Motor neuron (in vitro differentiated cells): ENCODE data around the gene APOLD1. TPM values are rescaled to one million over a fixed set of nuclear protein-coding genes. Genes with fewer than 3 reads are reported as not detected.
"Not testable (repeated sequence)": the region's sequence is repeated elsewhere in the genome, so short reads cannot be mapped to it uniquely, and the experiment has no call there.

Source experiments
- ATAC-seq, 8 experiments: fragments of 200-7000 bp; cut with Tn5 transposase; replicated peaks in 6 of 8; 2 replicates each; pipeline ENCODE4 v1.8.0; 2021; ENCODE audit warnings: mild to moderate bottlenecking in 8 of 8, moderate library complexity in 8 of 8
- H3K27ac ChIP-seq, 2 donors: fragments of 250-450 bp; sonication (Bioruptor Pico); 2 replicates each; pipeline ENCODE4 v1.9.0; 2021; ENCODE audit warnings: antibody characterized with exemption in 2 of 2, mild to moderate bottlenecking in 2 of 2, moderate library complexity in 1 of 2
- H3K4me1 ChIP-seq, 2 donors: fragments of 250-450 bp; sonication (Bioruptor Pico); replicated peaks in 1 of 2; 2 replicates each; pipeline ENCODE4 v1.6.1; 2021; ENCODE audit warnings: antibody characterized with exemption in 2 of 2, mild to moderate bottlenecking in 2 of 2, moderate library complexity in 1 of 2
- H3K4me3 ChIP-seq, 5 donors: fragments of 250-450 bp; sonication (Bioruptor Pico); 2 replicates each; pipeline ENCODE4 v1.9.0; 2021; ENCODE audit warnings: antibody characterized with exemption in 5 of 5, mild to moderate bottlenecking in 5 of 5, moderate library complexity in 4 of 5
- WGBS, 10 experiments: fragments of 450-650 bp; shearing (Covaris generic); methylation state at CpG; one replicate each; pipeline ENCODE4 v1.0.0; 2022; 5-methylcytosine and 5-hydroxymethylcytosine counted together
- in situ Hi-C, 9 experiments: fragments of 400-800 bp; cut with MboI; loops; one replicate each; pipeline ENCODE4 v1.15.0; 2021; ENCODE audit warnings: low sequenced_read_pairs in 9 of 9, low pct_unique_long_range_greater_than_20kb in 2 of 9; ENCODE audit not compliant: unreplicated experiment in 9 of 9
- total RNA-seq, 8 experiments: library from RNA; unstranded; fragments of 300-600 nt; gene quantifications; 2 replicates each; pipeline versions ENCODE4 v1.2.3 to v1.2.4, GENCODE V29; 2022

The APOLD1 gene
- total RNA-seq, 8 experiments from 2014 or later: 2.0 to 29.5 (median 4.2) TPM

DNA sequence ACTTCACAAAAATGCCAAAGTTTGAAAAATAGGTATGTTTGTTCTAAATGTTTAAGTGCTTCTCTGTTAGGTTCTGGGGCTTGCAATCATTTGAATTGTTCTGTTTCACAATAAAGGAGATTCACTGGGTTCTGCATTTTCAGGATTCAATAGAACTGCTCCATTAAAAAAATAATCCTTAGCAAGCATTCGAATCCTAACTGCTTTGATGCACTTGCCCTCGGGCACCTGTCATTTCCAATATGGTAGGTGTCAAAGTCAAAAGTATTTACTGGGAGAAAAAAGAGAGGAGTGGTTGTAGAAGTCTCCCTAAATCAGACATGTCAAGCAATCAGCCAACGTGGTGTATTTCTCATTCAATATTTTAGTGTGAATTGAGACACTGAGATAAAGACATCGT is 5.5 kb downstream of the APOLD1 start:
- ATAC-seq: no peak
- no peak overlapping the region for H3K4me3 ChIP-seq
- in situ Hi-C loops: no loop called here
- WGBS, 10 experiments: 42 to 74% (median 69%) methylated on average over 2 to 4 of the region's 4 CpGs; no CpG with 5 or more reads in 1 of the 10 experiments
- no peak overlapping the region for H3K27ac ChIP-seq
- H3K4me1 ChIP-seq: peaks cover 33 to 34% of the 10 kb centered on the region in 2 donors

DNA sequence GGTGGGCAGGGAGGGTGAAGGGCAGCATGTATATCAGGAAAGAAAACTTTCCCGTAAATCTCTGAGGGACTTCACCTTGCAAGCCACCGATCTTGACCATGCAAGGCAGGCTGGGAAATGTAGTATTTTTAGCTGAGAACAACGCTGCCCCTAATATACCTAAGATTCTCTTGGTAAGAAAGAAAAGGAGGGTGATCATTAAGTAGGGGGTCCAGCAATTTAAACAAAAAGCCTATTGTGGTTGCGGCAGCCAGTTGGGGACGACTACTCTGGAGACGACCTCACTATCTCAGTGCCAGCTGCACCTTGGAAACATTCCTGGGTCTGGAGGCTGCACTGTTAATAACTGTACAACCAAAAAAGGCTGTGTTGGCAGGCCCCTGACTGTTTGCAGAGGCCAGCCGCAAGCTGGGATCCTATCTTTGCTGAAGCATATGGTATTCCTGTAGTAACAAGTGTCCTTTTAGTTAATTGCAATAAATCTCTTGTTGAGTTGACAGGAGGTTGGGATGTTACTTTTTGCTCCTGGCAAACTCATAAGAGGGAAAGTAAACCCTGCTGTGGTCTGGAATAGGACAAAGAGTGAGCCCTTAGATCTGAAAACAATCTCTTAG is 6.4 kb downstream of the APOLD1 start:
- Histone ChIP-seq H3K4me1 (peaks cover 28 to 29% of the 10 kb centered on the region in 2 donors), H3K27ac (no peak overlapping the region), H3K4me3 (peak overlapping the region in 1 of 5 donors; percentile 10)
- ATAC-seq: peak in 5 of 8 experiments; percentile 77 to 89 (median 82)
- 0 to 31% (median 12%) methylated on average over 1 to 6 of the region's 7 CpGs; no CpG with 5 or more reads in 1 of the 10 experiments for WGBS, 10 experiments
- in situ Hi-C loops: no loop called here

DNA sequence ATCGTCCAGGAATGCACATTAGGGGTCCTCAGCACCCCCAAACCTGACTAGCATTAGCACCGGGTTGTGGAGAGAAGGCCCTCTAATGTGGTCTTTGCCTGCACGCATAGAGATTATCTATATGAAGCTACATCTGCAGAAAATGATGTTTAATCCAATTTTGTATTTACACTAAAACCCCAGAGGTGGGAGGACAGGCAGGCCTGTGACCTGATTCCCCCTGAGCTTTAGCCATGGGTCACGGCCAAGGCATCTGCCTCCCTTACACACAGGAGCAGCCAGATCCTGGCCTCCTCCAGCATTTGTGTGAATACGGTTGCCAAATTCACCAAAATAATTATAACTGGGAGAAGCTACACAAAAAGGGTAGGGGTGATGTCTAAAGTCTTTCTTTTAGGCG is 7.0 kb downstream of the APOLD1 start:
- peaks cover 24 to 26% of the 10 kb centered on the region in 2 donors for H3K4me1 ChIP-seq
- WGBS, 10 experiments: 47 to 100% (median 62%) methylated on average over 1 to 4 of the region's 6 CpGs; no CpG with 5 or more reads in 2 of the 10 experiments
- peak in 4 of 8 experiments; percentile 5 to 15 (median 10) for ATAC-seq
- in situ Hi-C loops: no loop called here
- no peak overlapping the region for H3K27ac ChIP-seq
- no peak overlapping the region for H3K4me3 ChIP-seq

DNA sequence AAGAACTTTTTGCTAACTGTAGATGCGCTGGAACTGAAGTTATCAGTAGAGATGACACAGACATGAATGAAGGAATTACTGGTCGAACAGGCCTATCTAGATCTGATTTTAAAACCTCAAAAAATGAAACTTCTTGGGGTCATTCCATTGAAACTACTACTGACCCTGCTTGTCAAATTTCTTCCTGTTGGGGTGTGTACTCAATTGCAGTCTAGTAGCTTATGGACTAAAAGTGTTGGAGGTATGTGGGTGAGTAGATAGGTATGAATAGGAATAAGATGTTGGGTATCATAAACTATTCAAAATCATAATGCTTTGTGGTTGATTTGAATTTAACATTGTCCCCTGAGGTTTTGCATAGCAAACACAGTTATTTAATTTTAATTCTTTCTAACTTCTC is 9.2 kb downstream of the APOLD1 start:
- H3K27ac ChIP-seq: no peak overlapping the region
- H3K4me3 ChIP-seq: no peak overlapping the region
- in situ Hi-C loops: no loop called here
- peaks cover 16 to 26% of the 10 kb centered on the region in 2 donors for H3K4me1 ChIP-seq
- no peak for ATAC-seq
- 88 to 100% (median 90%) methylated on average over 2 of the region's 2 CpGs; no CpG with 5 or more reads in 5 of the 10 experiments for WGBS, 10 experiments

DNA sequence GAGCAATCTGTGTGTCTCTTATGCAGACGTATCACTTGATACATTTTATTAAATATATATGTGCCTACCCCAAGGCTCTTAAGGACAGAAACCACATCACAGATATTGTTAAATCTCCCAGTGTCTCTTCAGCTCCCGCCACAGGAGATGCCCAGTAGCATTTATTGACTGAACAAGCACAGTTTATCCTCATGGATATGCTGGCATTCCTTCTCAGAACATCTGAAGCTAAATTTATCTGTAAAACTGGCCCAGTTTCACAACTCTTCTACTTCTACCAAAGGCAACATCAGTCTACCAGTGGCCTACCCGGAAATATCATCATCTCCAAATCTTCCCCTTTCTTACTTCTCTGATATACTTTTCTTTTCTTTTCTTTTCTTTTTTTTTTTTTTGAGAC is 10.7 kb downstream of the APOLD1 start:
- H3K4me3 ChIP-seq: no peak overlapping the region
- in situ Hi-C loops: no loop called here
- 32 to 100% (median 67%) methylated on average over 1 to 3 of the region's 3 CpGs for whole genome bisulfite sequencing, 10 experiments
- no peak overlapping the region for H3K27ac ChIP-seq
- peaks cover 12 to 22% of the 10 kb centered on the region in 2 donors for H3K4me1 ChIP-seq
- ATAC-seq: no peak

DNA sequence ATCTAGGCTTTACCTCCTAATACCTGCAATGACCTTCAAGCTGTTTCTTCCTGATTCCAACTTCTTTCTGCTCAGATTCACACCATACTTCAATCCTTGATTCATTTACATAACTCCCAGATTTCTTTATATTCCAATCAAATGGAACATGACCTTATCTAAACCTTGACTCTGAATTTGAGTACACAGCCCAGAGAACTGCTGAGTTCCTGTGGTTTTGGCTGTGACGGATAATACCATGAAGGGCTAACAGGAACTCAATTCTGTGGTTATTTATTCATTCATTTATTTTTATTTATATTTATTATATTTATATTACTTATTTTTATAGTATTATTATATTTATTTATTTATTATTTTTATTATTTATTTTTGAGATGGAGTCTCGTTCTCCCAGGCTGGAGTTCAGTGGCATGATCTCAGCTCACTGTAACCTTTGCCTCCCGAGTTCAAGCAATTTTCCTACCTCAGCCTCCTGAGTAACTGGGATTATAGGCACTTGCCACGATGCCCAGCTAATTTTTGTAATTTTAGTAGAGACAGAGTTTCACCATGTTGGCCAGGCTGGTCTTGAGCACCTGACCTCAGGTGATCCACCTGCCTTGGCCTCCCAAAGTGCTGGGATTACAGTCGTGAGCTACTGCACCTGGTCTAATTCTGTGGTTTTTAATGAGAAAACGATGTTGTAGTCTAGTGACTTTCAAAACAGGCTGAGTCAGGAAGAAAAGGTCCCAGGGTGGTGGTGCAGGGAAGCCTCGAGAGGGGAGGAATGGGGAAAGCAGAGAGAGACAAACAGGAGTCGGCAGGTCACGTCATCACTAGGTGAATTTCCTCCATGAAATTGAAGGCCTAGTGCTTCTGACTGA is 11.7 kb downstream of the APOLD1 start:
- WGBS, 10 experiments: 60 to 100% (median 85%) methylated on average over 1 to 9 of the region's 9 CpGs
- ATAC-seq: no peak
- Histone ChIP-seq H3K27ac (no peak overlapping the region), H3K4me3 (no peak overlapping the region), H3K4me1 (peaks cover 4 to 13% of the 10 kb centered on the region in 2 donors)
- in situ Hi-C loops: no loop called here

DNA sequence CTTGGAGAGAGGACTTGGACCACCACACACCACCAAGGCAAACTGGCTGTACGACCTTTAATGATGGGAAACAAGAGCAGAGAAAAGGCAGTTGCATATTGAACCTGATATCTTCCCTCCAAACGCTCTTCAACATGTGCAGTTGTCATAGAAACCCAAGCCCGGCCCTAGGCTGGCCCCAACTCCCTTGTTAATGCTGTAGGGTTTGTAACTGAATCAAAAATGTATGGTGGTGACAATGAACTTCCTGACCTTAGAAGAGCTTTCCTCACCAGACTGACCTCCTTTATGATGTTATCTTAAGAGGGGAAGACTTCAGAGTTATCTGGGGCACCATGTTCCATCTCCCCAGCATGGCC is 12.3 kb downstream of the APOLD1 start:
- Histone ChIP-seq H3K4me1 (peaks cover 0 to 9% of the 10 kb centered on the region in 2 donors), H3K4me3 (no peak overlapping the region), H3K27ac (no peak overlapping the region)
- in situ Hi-C loops: no loop called here
- peak in 1 of 8 experiments; percentile 29 for ATAC-seq
- 51 to 83% (median 80%) methylated on average over 1 to 3 of the region's 3 CpGs; no CpG with 5 or more reads in 3 of the 10 experiments for WGBS, 10 experiments

DNA sequence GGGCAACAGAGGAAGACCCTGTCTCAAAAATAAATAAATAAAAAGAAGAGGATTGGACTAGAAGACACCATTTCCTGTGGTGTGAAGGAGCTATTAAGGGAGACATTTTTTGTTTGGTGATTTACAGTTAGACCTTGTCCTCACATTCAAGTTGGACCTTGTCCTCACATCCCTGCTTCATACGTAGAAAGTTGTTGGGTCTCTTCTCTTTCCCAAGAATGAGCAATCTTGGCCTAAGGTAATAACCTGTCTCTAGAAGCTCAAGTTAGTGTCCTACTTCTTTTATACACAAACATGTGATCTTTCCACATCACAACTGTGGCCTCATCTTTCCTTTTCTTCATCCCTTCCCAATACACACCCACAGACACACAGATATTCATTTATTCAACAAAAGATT is 13.0 kb downstream of the APOLD1 start:
- 83 to 100% (median 86%) methylated on average over 1 of the region's 1 CpG; no CpG with 5 or more reads in 4 of the 10 experiments for WGBS, 10 experiments
- in situ Hi-C loops: no loop called here
- Histone ChIP-seq H3K27ac (no peak overlapping the region), H3K4me1 (peaks cover 0 to 9% of the 10 kb centered on the region in 2 donors), H3K4me3 (no peak overlapping the region)
- no peak for ATAC-seq

DNA sequence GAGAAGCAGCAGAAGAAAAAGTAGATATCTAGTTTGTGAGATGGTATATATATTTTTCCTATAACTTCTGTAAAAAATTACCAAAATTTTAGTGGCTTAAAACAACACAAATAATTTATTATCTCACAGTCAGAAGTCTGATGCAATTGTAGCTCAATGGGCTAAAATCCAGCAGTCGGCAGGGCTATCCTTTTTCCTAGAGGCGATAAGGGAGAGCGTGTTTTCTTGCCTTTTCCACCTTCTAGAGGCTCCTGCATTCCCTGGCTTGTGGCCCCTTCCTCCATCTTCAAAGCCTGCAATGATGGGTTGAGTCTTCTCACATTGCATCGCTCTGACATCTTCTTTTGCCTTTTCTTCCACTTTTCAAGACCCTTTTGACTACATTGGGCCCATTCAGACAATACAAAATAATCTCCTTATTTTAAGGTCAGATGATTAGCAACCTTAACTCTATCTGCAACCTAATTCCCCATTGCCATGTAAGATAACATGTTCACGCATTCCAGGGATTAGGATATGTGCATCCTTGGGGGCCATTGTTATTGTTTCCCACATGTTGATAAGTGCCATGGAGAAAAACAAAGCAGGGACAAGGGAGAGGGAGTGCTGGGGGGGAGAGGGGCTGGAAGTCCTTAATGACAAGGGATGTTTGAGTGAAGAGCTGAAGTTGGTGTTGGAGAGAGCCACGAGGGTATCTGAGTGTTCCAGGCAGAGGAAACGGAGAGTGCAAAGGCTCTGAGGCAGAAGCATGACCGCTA is 13.9 kb downstream of the APOLD1 start:
- no peak for ATAC-seq
- Histone ChIP-seq H3K4me1 (peaks cover 0 to 9% of the 10 kb centered on the region in 2 donors), H3K4me3 (no peak overlapping the region), H3K27ac (no peak overlapping the region)
- WGBS, 10 experiments: 0 to 93% (median 82%) methylated on average over 1 to 8 of the region's 8 CpGs; no CpG with 5 or more reads in 1 of the 10 experiments
- in situ Hi-C loops: no loop called here

DNA sequence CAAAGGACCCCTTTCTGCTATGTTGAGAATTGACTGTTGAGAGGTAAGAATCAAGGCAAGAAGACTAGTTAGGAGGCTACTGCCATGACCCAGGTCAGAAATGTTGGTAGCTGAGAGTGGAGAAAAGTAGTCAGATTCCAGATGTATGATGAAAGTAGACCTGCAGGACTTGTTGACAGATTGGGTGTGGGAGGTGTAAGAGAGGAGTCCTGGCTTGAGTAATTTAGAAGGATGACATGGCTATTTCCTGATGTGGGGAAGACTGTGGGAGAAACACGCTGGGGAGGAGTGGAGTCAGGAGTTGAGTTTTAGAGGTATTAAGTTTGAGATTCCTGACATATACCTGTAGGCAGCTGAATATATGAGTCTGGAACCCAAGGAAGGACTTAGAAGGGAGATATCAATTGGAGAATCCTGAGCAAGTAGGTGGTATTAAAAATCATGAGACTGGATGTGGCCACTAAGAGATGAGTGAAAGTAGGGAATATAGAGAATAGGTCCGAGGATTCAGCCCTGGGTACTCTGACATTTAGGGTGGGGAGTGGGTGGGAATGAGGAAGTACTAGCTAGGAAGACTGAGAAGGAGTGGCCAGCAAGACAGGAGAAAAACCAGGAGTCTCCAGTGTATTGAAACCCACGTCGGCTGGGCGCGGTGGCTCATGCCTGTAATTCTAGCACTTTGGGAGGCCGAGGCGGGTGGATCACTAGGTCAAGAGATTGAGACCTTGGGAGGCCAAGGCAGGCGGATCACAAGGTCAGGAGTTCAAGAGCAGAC is 15.1 kb downstream of the APOLD1 start:
- Histone ChIP-seq H3K27ac (no peak overlapping the region), H3K4me1 (peaks cover 0 to 9% of the 10 kb centered on the region in 2 donors), H3K4me3 (no peak overlapping the region)
- WGBS, 10 experiments: 43 to 100% (median 82%) methylated on average over 1 to 8 of the region's 9 CpGs; no CpG with 5 or more reads in 2 of the 10 experiments
- peak in 1 of 8 experiments; percentile 22 for ATAC-seq
- in situ Hi-C loops: no loop called here

DNA sequence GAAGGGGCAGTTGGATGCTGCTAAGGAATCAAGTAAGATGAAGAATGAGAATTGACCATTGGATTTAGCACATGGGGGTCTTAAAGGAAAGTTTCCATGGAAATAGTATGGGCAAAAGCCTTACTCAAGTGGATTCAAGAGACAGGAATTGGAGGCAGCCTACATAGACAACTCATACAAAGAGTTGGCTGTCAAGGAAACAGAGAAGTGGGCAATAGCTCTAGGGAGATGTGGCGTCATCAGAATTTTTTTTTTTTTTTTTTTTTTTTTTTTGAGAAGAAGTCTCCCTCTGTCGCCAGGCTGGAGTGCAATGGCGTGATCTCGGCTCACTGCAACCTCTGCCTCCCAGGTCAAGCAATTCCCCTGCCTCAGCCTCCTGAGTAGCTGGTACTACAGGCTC is 16.2 kb downstream of the APOLD1 start:
- H3K27ac ChIP-seq, H3K4me1 ChIP-seq, H3K4me3 ChIP-seq, in situ Hi-C loops: not testable (repeated sequence)
- WGBS, 10 experiments: 80 to 100% (median 90%) methylated on average over 1 to 3 of the region's 4 CpGs; no CpG with 5 or more reads in 5 of the 10 experiments
- peak in 1 of 8 experiments; percentile 37 for ATAC-seq

DNA sequence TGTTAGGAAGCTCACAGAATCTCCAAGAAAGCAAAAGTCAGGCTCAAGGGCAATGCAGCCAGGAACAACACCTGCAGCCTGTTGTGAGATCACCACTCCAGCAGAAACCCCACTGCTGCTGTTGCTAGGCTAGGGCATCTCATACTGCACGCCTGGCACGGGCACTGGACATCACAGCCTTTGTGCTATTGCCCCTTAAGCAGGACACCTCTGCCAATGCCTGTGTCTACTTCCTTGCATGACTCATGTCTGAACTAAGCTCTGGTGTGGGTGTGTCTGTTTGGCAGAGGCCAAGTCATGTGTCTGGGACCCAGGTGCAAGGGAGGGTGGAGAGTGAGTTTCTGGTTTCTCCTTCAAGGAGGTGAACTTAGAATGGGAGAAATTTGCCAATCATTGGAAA is 17.7 kb downstream of the APOLD1 start:
- 0 to 100% (median 93%) methylated on average over 2 of the region's 2 CpGs; no CpG with 5 or more reads in 5 of the 10 experiments for WGBS, 10 experiments
- H3K27ac ChIP-seq: no peak overlapping the region
- H3K4me3 ChIP-seq: no peak overlapping the region
- H3K4me1 ChIP-seq: no peaks in the 10 kb centered on the region
- peak; percentile 73 to 98 (median 93) for ATAC-seq
- in situ Hi-C loops: no loop called here
